Mucosa of rectum (tissue), 2 donors: ENCODE results near the gene MACROH2A1.

ENCODE experiments used
- H3K27ac ChIP-seq, 2 donors: one replicate each; pipeline ENCODE4 v1.7.0; 2013; ENCODE audit warnings: inconsistent platforms in 2 of 2, low read depth in 2 of 2, low read length in 2 of 2
- H3K27me3 ChIP-seq, 2 donors: one replicate each; pipeline ENCODE4 v1.7.0; 2013; ENCODE audit warnings: low read length in 2 of 2; ENCODE audit not compliant: control insufficient read depth in 2 of 2, insufficient read depth in 2 of 2
- H3K36me3 ChIP-seq, 2 donors: one replicate each; pipeline ENCODE4 v1.7.0; 2013; ENCODE audit warnings: low read length in 2 of 2; ENCODE audit not compliant: control insufficient read depth in 2 of 2, insufficient read depth in 2 of 2
- H3K4me1 ChIP-seq, 2 donors: one replicate each; pipeline ENCODE4 v1.7.0; 2013; ENCODE audit warnings: low read length in 2 of 2, mild to moderate bottlenecking in 1 of 2; ENCODE audit not compliant: control insufficient read depth in 2 of 2, insufficient read depth in 2 of 2
- H3K4me3 ChIP-seq, 2 donors: one replicate each; pipeline ENCODE4 v1.7.0; 2013; ENCODE audit warnings: low read length in 2 of 2
- H3K9ac ChIP-seq, 2 donors: one replicate each; pipeline ENCODE4 v1.7.0; 2013; ENCODE audit warnings: low read length in 2 of 2, low read depth in 1 of 2, mild to moderate bottlenecking in 1 of 2
- H3K9me3 ChIP-seq, 2 donors: one replicate each; pipeline ENCODE4 v1.7.0; 2013; ENCODE audit warnings: low read length in 2 of 2; ENCODE audit not compliant: control insufficient read depth in 2 of 2
- donor health status: healthy.
- donor health status: Normal muscosa, but diverticular disease.

Gene MACROH2A1

GRCh38 chr5:135327429-135328127, 71.5 kb downstream of the MACROH2A1 start:
- H3K9ac ChIP-seq: no peak overlapping the region
- no peaks in the 10 kb centered on the region for H3K9me3 ChIP-seq
- peaks cover 8 to 18% of the 10 kb centered on the region in 2 donors for H3K4me1 ChIP-seq
- H3K4me3 ChIP-seq: no peak overlapping the region
- peaks cover 5 to 11% of the 10 kb centered on the region in 2 donors for H3K36me3 ChIP-seq
- H3K27ac ChIP-seq: no peak overlapping the region
- peaks cover 0 to 12% of the 10 kb centered on the region in 2 donors for H3K27me3 ChIP-seq

GRCh38 chr5:135326296-135327254, 72.5 kb downstream of the MACROH2A1 start:
- Histone ChIP-seq H3K9ac (no peak overlapping the region), H3K4me3 (no peak overlapping the region), H3K36me3 (peaks cover under 1 to 9% of the 10 kb centered on the region in 2 donors), H3K4me1 (peaks cover 8 to 18% of the 10 kb centered on the region in 2 donors), H3K27me3 (peaks cover 0 to 19% of the 10 kb centered on the region in 2 donors), H3K27ac (no peak overlapping the region), H3K9me3 (no peaks in the 10 kb centered on the region)

GRCh38 chr5:135324897-135325650, 74.0 kb downstream of the MACROH2A1 start:
- Histone ChIP-seq H3K27ac (no peak overlapping the region), H3K36me3 (no peaks in the 10 kb centered on the region), H3K27me3 (peaks cover 0 to 23% of the 10 kb centered on the region in 2 donors), H3K4me1 (peaks cover 8 to 18% of the 10 kb centered on the region in 2 donors), H3K9ac (no peak overlapping the region), H3K9me3 (no peaks in the 10 kb centered on the region), H3K4me3 (no peak overlapping the region)

GRCh38 chr5:135324160-135324559, 74.9 kb downstream of the MACROH2A1 start:
- no peaks in the 10 kb centered on the region for H3K9me3 ChIP-seq
- peaks cover 0 to 23% of the 10 kb centered on the region in 2 donors for H3K27me3 ChIP-seq
- no peak overlapping the region for H3K4me3 ChIP-seq
- peaks cover 8 to 18% of the 10 kb centered on the region in 2 donors for H3K4me1 ChIP-seq
- H3K36me3 ChIP-seq: no peaks in the 10 kb centered on the region
- no peak overlapping the region for H3K27ac ChIP-seq
- peak overlapping the region in 1 of 2 donors; percentile 4 for H3K9ac ChIP-seq

- Histone ChIP-seq H3K9ac (no peak overlapping the region), H3K9me3 (no peaks in the 10 kb centered on the region), H3K27ac (no peak overlapping the region), H3K4me3 (no peak overlapping the region), H3K36me3 (no peaks in the 10 kb centered on the region), H3K27me3 (peaks cover 0 to 23% of the 10 kb centered on the region in 2 donors), H3K4me1 (peaks cover 8 to 18% of the 10 kb centered on the region in 2 donors)
Measured at GRCh38 chr5:135323701-135324132, 75.3 kb downstream of the MACROH2A1 start.

GRCh38 chr5:135323227-135323626, 75.8 kb downstream of the MACROH2A1 start:
- Histone ChIP-seq H3K9ac (no peak overlapping the region), H3K9me3 (no peaks in the 10 kb centered on the region), H3K4me1 (peaks cover 8 to 18% of the 10 kb centered on the region in 2 donors), H3K27ac (no peak overlapping the region), H3K27me3 (peaks cover 0 to 23% of the 10 kb centered on the region in 2 donors), H3K36me3 (no peaks in the 10 kb centered on the region), H3K4me3 (no peak overlapping the region)

- no peak overlapping the region for H3K9ac ChIP-seq
- H3K27ac ChIP-seq: no peak overlapping the region
- peaks cover 0 to 23% of the 10 kb centered on the region in 2 donors for H3K27me3 ChIP-seq
- no peak overlapping the region for H3K4me3 ChIP-seq
- H3K4me1 ChIP-seq: peaks cover 8 to 18% of the 10 kb centered on the region in 2 donors
- H3K36me3 ChIP-seq: no peaks in the 10 kb centered on the region
- no peaks in the 10 kb centered on the region for H3K9me3 ChIP-seq
Measured at GRCh38 chr5:135322744-135323143, 76.3 kb downstream of the MACROH2A1 start.

GRCh38 chr5:135322271-135322670, 76.8 kb downstream of the MACROH2A1 start:
- Histone ChIP-seq H3K36me3 (no peaks in the 10 kb centered on the region), H3K9ac (no peak overlapping the region), H3K9me3 (no peaks in the 10 kb centered on the region), H3K27me3 (peaks cover 0 to 27% of the 10 kb centered on the region in 2 donors), H3K27ac (no peak overlapping the region), H3K4me3 (no peak overlapping the region), H3K4me1 (peaks cover 8 to 18% of the 10 kb centered on the region in 2 donors)

- Histone ChIP-seq H3K9me3 (no peaks in the 10 kb centered on the region), H3K4me1 (peaks cover 8 to 18% of the 10 kb centered on the region in 2 donors), H3K27ac (no peak overlapping the region), H3K9ac (no peak overlapping the region), H3K27me3 (peaks cover 0 to 31% of the 10 kb centered on the region in 2 donors), H3K4me3 (no peak overlapping the region), H3K36me3 (no peaks in the 10 kb centered on the region)
Measured at GRCh38 chr5:135320718-135321484, 78.1 kb downstream of the MACROH2A1 start.
